Glutamatergic neuron (in vitro differentiated cells): ENCODE results near the gene TBKBP1. TPM values are rescaled to one million over a fixed set of nuclear protein-coding genes. Genes with fewer than 3 reads are reported as not detected.

ENCODE experiments used
- DNase-seq: peaks from one replicate; pipeline ENCODE4 v3.0.0; 2022
- H3K27ac Mint-ChIP-seq: one replicate; pipeline ENCODE4 v1.8.0; 2020; ENCODE audit warnings: mild to moderate bottlenecking, mixed read lengths, inconsistent platforms; ENCODE audit not compliant: unreplicated experiment
- H3K27me3 Mint-ChIP-seq: one replicate; pipeline ENCODE4 v1.8.0; 2020; ENCODE audit warnings: mild to moderate bottlenecking, moderate library complexity, mixed read lengths, inconsistent platforms; ENCODE audit not compliant: unreplicated experiment
- H3K36me3 Mint-ChIP-seq: one replicate; pipeline ENCODE4 v1.8.0; 2020; ENCODE audit warnings: mild to moderate bottlenecking, mixed read lengths, inconsistent platforms; ENCODE audit not compliant: unreplicated experiment
- H3K4me1 Mint-ChIP-seq: one replicate; pipeline ENCODE4 v1.8.0; 2020; ENCODE audit warnings: mild to moderate bottlenecking, low read depth, mixed read lengths, inconsistent platforms; ENCODE audit not compliant: unreplicated experiment
- H3K4me3 Mint-ChIP-seq: one replicate; pipeline ENCODE4 v1.8.0; 2020; ENCODE audit warnings: mild to moderate bottlenecking, mixed read lengths, inconsistent platforms; ENCODE audit not compliant: unreplicated experiment
- H3K9me3 Mint-ChIP-seq: one replicate; pipeline ENCODE4 v1.8.0; 2020; ENCODE audit warnings: mild to moderate bottlenecking, moderate library complexity, mixed read lengths, inconsistent platforms; ENCODE audit not compliant: unreplicated experiment
- CTCF ChIP-seq: fragments of 200-600 bp; sonication (generic); IDR thresholded peaks from one replicate; pipeline ENCODE4 v1.5.0; 2021; ENCODE audit not compliant: partially characterized antibody, unreplicated experiment
- total RNA-seq: library from RNA; stranded (reverse); fragmentation: NEBNext Ultra II Directional; extraction: Animal tissue kit (Norgen Biotek cat#: 25700); gene quantifications from one replicate; pipeline ENCODE4 v1.2.1, GENCODE V29; 2021; ENCODE audit not compliant: unreplicated experiment

Gene TBKBP1
- total RNA-seq, 1 donor from 2014 or later: 30.7 TPM

- H3K27ac Mint-ChIP-seq: no peak overlapping the region
- no peak for TF ChIP-seq CTCF
- peaks cover 7% of the 10 kb centered on the region for H3K36me3 Mint-ChIP-seq
- no peak overlapping the region for H3K4me3 Mint-ChIP-seq
- peaks cover 6% of the 10 kb centered on the region for H3K9me3 Mint-ChIP-seq
- no peak for DNase-seq
- peaks cover 21% of the 10 kb centered on the region for H3K27me3 Mint-ChIP-seq
- H3K4me1 Mint-ChIP-seq: peaks cover 6% of the 10 kb centered on the region
Observed at GRCh38 chr17:47707056-47707804, 13.3 kb downstream of the TBKBP1 start.

- H3K27me3 Mint-ChIP-seq: peaks cover 21% of the 10 kb centered on the region
- peaks cover 6% of the 10 kb centered on the region for H3K9me3 Mint-ChIP-seq
- H3K36me3 Mint-ChIP-seq: peaks cover 7% of the 10 kb centered on the region
- no peak overlapping the region for H3K4me3 Mint-ChIP-seq
- no peak for TF ChIP-seq CTCF
- DNase-seq: no peak
- H3K27ac Mint-ChIP-seq: no peak overlapping the region
- peaks cover 6% of the 10 kb centered on the region for H3K4me1 Mint-ChIP-seq
Observed at GRCh38 chr17:47707884-47708283, 13.9 kb downstream of the TBKBP1 start.

- Mint-ChIP-seq H3K36me3 (peaks cover 7% of the 10 kb centered on the region), H3K27ac (no peak overlapping the region), H3K27me3 (peaks cover 21% of the 10 kb centered on the region), H3K4me1 (peaks cover 6% of the 10 kb centered on the region), H3K9me3 (peaks cover 6% of the 10 kb centered on the region), H3K4me3 (no peak overlapping the region)
- no peak for DNase-seq
- no peak for TF ChIP-seq CTCF
Observed at GRCh38 chr17:47708312-47708863, 14.4 kb downstream of the TBKBP1 start.

- Mint-ChIP-seq H3K27me3 (peaks cover 21% of the 10 kb centered on the region), H3K9me3 (peaks cover 8% of the 10 kb centered on the region), H3K36me3 (peaks cover 7% of the 10 kb centered on the region), H3K27ac (no peak overlapping the region), H3K4me1 (peaks cover 7% of the 10 kb centered on the region), H3K4me3 (no peak overlapping the region)
- DNase-seq: peak; percentile 65
- TF ChIP-seq CTCF: no peak
Observed at GRCh38 chr17:47708864-47709541, 15.0 kb downstream of the TBKBP1 start.

- Mint-ChIP-seq H3K4me3 (no peak overlapping the region), H3K36me3 (peaks cover 7% of the 10 kb centered on the region), H3K4me1 (peaks cover 8% of the 10 kb centered on the region), H3K27ac (no peak overlapping the region), H3K9me3 (peaks cover 11% of the 10 kb centered on the region), H3K27me3 (peaks cover 21% of the 10 kb centered on the region)
- no peak for DNase-seq
- no peak for TF ChIP-seq CTCF
Observed at GRCh38 chr17:47709594-47709993, 15.6 kb downstream of the TBKBP1 start.
